ENCODE data around the gene EIF4H. TPM values are rescaled to one million over a fixed set of nuclear protein-coding genes. Genes with fewer than 3 reads are reported as not detected.
"Not testable (repeated sequence)": the region's sequence is repeated elsewhere in the genome, so short reads cannot be mapped to it uniquely, and the experiment has no call there.

The EIF4H gene
- polyA plus RNA-seq, 3 donors: 286 to 298 (median 287) TPM

- no peak for DNase-seq
Measured at GRCh38 chr7:74221713-74222112, 47.6 kb downstream of the EIF4H start.

DNA sequence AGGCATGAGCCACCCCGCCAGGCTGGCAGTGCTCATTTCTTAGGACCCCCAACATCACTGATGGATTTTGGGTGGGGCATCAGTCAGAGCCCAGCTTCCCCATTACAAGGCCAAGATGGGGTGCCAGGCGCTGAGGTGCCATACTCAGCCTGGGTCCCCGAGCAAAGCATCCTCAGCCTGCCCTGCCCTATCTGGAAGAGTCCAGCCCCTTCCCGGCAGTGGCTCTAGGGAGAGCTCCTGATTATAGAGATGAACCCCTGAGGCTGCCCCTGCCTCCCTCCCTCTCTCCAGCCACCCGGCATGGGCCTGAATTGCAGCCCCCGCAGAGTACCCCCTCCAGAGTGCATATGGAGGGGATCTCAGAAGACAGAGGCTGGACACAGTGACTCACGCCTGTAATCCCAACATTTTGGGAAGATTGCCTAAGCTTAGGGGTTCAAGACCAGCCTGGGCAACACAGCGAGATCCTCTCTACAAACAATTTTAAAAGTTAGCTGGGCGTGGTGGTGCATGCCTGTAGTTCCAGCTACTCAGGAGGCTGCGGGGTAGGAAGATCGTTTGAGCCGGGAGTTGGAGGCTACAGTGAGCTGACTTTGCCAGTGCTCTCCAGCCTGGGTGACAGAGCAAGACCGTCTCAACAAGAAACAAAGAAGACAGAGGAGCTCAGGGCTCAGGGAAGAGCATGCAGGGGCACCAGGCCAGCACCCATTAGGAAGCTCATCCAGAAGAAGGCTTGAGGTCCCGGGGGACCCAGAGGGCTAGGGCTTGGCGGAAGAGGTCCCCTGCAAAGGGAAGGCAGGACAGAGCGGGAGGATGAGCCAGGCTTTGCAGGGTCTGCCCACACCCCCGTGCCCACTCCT, 48.9 kb downstream of the EIF4H start:
- DNase-seq: no peak

DNA sequence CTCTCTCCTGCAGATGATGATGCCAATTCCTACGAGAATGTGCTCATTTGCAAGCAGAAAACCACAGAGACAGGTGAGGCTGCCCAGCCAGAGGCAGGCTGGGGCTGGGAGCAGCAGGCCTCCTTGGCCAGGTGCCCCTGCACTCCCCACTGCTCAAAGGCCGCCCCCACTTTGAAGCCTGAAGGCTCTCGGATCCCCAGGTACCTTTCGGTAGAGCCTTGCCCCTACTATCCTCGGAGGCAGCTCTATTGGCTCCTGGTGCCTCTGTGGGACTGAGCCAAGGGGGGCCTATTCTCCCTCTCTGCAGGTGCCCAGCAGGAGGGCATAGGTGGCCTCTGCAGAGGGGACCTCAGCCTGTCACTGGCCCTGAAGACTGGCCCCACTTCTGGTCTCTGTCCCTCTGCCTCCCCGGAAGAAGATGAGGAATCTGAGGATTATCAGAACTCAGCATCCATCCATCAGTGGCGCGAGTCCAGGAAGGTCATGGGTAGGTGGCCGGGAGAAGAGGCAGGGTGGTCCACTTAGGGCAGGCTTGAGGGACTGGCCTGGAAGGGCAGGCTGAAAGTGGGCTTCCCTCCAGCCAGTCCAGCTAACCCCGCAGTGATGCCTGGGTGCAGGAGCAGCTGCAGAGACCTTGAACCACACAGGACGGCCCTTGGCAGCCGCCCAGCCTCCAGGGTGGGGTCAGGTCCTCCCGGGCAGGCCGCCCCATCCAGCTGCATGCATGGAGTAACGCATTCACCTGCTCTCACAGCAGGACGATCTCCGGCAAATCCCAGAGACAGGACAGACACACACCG, 49.8 kb downstream of the EIF4H start:
- no peak for DNase-seq

DNA sequence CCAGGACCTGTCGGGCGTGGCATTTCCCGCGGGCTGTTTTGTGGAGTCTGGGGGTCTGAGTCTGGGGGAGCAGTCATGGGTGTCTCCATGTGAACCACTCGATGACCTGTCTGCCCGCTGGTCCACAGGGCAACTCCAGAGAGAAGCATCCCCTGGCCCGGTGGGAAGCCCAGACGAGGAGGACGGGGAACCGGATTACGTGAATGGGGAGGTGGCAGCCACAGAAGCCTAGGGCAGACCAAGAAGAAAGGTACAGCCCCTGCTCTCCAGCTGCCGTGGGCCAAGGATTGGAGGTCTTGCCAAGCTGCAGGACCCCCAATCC, 50.3 kb downstream of the EIF4H start:
- no peak for DNase-seq

DNA sequence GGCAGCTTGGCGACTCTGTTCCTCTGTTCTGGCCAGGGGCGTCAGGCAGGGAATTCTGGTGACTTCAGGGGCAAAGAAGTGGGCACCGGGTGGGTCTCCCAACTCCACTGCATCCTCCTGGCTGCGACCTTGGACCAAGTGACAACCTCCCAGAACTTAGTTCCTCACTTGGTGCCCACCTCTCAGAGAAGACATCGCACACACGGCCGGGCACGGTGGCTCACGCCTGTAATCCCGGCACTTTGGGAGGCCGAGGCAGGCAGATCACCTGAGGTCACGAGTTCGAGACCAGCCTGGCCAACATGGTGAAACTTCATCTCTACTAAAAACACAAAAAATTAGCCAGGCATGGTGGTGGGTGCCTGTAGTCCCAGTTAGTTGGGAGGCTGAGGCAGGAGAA, 50.8 kb downstream of the EIF4H start:
- DNase-seq: not testable (repeated sequence)

GRCh38 chr7:74225400-74225799, 51.2 kb downstream of the EIF4H start:
- DNase-seq: no peak

GRCh38 chr7:74226633-74227032, 52.5 kb downstream of the EIF4H start:
- DNase-seq: no peak

GRCh38 chr7:74228951-74229900, 55.1 kb downstream of the EIF4H start:
- DNase-seq: no peak

DNA sequence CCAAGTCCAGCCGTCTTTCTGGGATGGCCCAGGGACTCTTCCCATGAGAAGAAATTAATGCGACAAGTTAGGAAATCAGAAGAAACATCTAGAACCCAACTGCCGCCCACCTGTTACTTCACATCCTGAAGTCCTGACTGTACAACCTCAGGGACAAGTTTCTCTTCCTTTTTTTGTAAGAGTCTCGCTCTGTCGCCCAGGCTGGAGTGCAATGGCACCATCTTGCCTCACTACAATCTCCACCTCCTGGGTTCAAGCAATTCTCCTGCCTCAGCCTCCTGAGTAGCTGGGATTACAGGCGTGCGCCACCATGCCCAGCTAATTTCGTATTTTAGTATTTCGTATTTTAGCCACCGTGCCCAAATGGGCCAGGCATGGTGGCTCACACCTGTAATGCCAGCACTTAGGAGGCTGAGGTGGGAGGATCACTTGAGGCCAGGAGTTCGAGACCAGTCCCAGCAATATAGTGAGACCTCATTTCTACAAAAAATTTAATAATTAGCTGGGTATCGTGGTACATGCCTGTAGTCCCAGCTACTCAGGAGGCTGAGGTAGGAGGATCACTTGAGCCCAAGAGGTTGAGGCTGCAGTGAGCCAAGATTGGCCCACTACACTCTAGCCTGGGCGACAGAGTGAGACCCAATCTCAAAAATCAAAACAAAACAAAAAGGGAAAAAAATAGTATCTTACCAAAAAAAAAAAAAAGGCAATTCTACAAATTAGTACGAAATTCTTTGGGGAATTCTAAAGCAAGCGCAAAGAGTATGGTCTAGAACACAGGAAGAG, 56.5 kb downstream of the EIF4H start:
- DNase-seq: no peak

DNA sequence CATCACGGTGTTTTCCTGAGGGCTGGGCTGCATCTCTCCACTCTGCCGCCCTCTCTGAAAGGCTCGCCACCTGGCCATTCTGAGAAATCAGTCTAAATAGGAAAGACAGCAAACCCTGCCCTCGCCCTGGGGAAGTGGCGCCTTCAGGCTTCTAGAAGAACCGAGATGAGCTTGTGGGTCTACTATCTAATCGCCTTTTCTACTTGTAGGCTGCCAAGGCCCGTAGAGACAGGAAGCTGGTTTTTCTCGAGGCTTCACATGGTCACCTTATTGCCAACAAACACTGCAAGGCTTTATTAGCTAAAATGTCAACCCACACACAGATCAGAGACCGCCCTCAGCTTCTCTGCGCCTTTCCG, 57.1 kb downstream of the EIF4H start:
- DNase-seq: no peak

DNA sequence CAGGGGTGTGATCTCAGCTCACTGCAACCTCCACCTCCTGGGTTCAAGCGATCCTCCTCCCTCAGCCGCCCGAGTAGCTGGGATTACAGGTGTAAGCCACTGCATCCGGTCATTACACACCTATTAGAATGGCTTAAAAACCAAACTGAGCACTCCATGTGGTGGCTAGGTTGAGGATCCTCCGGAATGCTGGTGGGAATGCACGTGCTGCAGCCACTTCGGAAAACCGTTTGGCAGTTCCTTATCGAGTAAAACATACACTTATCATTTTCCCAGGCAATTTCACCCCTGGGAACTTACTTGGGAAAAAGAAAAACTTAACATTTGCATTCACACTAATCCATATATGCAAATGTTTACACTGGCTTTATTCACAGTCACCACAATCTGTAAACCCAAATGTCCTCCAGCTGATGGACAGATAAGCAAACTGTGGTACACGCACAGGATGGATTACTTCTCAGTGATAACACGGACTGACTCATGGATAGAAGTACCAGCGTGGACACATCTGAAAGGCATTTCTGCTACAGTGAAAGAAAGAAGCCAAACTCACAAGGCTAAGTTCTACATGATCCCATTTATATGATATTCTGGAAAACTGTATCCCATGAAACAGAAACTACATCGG, 59.6 kb downstream of the EIF4H start:
- DNase-seq: no peak

DNA sequence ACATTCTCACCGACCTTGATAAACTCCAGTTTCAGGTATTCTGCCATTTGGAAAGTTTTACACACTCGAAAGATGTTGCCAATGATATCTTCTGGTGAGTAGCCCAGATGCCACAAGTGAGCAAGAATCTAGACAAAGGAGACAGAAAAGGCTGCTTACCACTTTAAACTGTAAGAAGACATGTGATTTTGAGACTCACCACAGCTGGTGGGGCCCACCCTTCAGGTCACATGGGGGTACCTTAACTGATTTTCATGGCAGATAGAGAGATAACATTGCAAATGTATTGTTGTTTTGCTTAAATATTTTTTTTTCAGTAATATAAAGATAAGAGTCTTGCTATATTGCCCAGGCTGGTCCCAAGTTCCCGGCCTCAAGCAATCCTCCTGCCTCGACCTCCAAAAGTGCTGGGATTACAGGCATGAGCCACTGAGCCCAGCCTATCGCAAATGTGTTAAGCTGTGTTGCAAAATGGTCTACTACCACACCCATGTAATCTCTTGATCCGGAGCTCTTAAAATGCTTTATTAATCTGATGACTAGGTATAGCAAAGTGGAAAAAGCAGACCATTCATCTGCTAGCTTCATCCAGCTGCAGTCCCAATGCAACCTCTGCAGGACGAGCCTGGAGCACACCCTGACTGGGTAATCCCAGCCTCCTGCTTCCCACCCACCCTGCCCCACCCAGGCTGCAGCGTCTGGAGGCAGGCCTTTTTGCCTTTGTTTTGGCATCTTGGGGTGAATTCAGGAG, 61.5 kb downstream of the EIF4H start:
- no peak for DNase-seq

GRCh38 chr7:74236284-74236683, 62.1 kb downstream of the EIF4H start:
- DNase-seq: no peak

- no peak for DNase-seq
Measured at GRCh38 chr7:74240482-74240881, 66.3 kb downstream of the EIF4H start.

DNA sequence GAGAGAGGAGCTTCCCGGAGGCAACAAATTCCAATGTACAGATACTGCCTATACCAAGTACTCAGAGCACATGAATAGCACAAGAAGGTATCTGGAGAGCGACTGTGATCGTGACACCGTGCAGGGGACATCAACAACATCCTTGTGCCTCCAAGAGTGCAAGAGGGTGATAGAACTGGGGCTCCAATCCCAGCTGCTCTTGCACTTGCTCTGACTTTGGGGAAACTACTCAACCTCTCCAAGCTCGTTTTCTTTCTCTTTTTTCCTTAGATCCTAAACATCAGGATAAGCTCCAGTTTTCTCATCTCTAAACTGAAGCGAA, 67.9 kb downstream of the EIF4H start:
- no peak for DNase-seq

DNA sequence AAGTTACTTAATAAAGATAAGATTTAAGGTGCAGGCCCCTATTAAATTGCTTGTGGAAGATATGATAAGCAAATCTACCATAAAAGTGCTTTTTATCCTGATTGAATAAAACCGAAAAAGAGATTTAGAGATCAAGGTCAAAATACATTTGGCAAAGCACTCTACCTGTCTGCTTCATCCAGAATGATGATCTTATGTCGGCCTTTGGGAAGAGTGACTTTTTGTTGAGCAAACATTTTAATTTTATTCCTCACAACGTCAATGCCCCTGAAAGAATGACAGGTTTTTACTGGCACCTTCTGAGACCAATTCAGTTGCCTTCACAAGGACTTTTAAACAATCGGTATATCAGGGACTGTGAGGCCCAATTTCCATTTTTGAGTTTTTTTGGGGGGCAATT, 72.3 kb downstream of the EIF4H start:
- no peak for DNase-seq
